Muscle of back (tissue), 11 donors: Measurements from ENCODE around the gene SHANK2. TPM values are rescaled to one million over a fixed set of nuclear protein-coding genes. Genes with fewer than 3 reads are reported as not detected.

Source experiments
- DNase-seq, 3 donors: peaks; one replicate each; pipeline versions ENCODE4 v3.0.0 to v3.0.0-alpha.2; 2013
- polyA plus RNA-seq, 10 donors: library from polyadenylated mRNA; unstranded; fragments of 120-200 nt; gene quantifications; one replicate each; pipeline ENCODE4 v1.2.1, GENCODE V29; 2013; ENCODE audit not compliant: insufficient read length in 10 of 10

SHANK2 gene
- polyA plus RNA-seq, 10 donors = 0.76 to 2.3 (median 1.4) TPM

- no peak for DNase-seq
Observed at GRCh38 chr11:71202966-71203365, 49.4 kb downstream of the SHANK2 start.

GRCh38 chr11:71202598-71202944 lies 49.8 kb downstream of the SHANK2 start:
- no peak for DNase-seq

Other genes with a start within 250 kb of the SHANK2 start
- gene DHCR7, start 195.8 kb upstream of the SHANK2 start, polyA plus RNA-seq = 10 to 100 TPM in 8 of 10 donors, 1 to 10 TPM in 2; 9.3 to 19.6 (median 13.4) TPM
- 10 to 100 TPM; 14.8 to 29.6 (median 20.2) TPM for gene NADSYN1, start 200.6 kb upstream of the SHANK2 start, polyA plus RNA-seq